NT2/D1 (cell line): ENCODE results near the gene GMPR.

Source experiments
- DNase-seq: peaks from one replicate; pipeline ENCODE4 v3.0.0-alpha.2; 2011; ENCODE audit warnings: low read depth, low spot score
- H3K27me3 ChIP-seq: 2 replicates; pipeline ENCODE4 v1.6.0; 2011; ENCODE audit warnings: mild to moderate bottlenecking; ENCODE audit not compliant: insufficient read length, insufficient read depth
- H3K36me3 ChIP-seq: 2 replicates; pipeline ENCODE4 v1.6.1; 2011; ENCODE audit warnings: mild to moderate bottlenecking, low read length, mixed read lengths; ENCODE audit not compliant: insufficient read depth, insufficient read length
- H3K4me1 ChIP-seq: 2 replicates; pipeline ENCODE4 v1.5.1; 2011; ENCODE audit not compliant: insufficient read depth, insufficient read length
- H3K4me3 ChIP-seq: 2 replicates; pipeline ENCODE4 v1.5.1; 2011; ENCODE audit warnings: low read depth; ENCODE audit not compliant: insufficient read length
- H3K9ac ChIP-seq: 2 replicates; pipeline ENCODE4 v1.6.0; 2011; ENCODE audit warnings: low read depth; ENCODE audit not compliant: insufficient read length
- H3K9me3 ChIP-seq: 2 replicates; pipeline ENCODE4 v1.5.1; 2011; ENCODE audit warnings: mild to moderate bottlenecking, low read length; ENCODE audit not compliant: insufficient read depth
- SUZ12 ChIP-seq: IDR thresholded peaks from 2 replicates; pipeline ENCODE4 v1.6.1; 2011; ENCODE audit not compliant: insufficient read length, insufficient read depth; ENCODE audit errors: extremely low read depth
- YY1 ChIP-seq: IDR thresholded peaks from 2 replicates; pipeline ENCODE4 v1.6.1; 2011; ENCODE audit not compliant: insufficient read length, insufficient read depth
- ZNF274 ChIP-seq: IDR thresholded peaks from 2 replicates; pipeline ENCODE4 v1.6.1; 2011; ENCODE audit warnings: mild to moderate bottlenecking, low read depth, low read length

GMPR gene

GRCh38 chr6:16332175-16332542 lies 93.8 kb downstream of the GMPR start:
- peak; percentile 77 for DNase-seq
- Histone ChIP-seq H3K4me3 (no peak overlapping the region), H3K9me3 (no peaks in the 10 kb centered on the region), H3K4me1 (no peaks in the 10 kb centered on the region), H3K9ac (no peak overlapping the region), H3K27me3 (no peaks in the 10 kb centered on the region), H3K36me3 (no peaks in the 10 kb centered on the region)
- TF ChIP-seq YY1 (no peak), ZNF274 (no peak), SUZ12 (no peak)

GRCh38 chr6:16333580-16333979 lies 95.2 kb downstream of the GMPR start:
- no peaks in the 10 kb centered on the region for H3K36me3 ChIP-seq
- no peaks in the 10 kb centered on the region for H3K4me1 ChIP-seq
- TF ChIP-seq YY1: no peak
- no peak for TF ChIP-seq ZNF274
- TF ChIP-seq SUZ12: no peak
- H3K9ac ChIP-seq: no peak overlapping the region
- H3K4me3 ChIP-seq: no peak overlapping the region
- H3K27me3 ChIP-seq: no peaks in the 10 kb centered on the region
- no peaks in the 10 kb centered on the region for H3K9me3 ChIP-seq
- DNase-seq: no peak

DNA sequence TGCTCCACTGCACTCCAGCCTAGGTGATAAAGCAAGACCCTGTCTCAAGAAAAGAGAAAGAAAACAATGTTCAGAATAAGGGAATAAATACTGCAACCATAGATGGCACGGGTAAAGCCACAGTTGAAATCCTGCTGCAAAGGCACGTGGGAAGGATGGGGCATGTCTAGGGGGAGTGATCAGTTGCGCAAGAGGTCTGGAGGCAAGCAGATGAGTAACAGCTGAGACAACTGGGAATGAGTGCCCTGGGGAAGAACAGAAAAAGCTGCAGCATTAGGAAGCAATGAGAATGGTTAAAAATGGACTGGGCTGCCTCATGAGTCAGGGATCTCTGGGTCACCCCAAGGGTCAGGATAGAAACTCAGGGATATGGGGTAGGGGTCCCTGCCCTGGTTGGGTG lies 96.3 kb downstream of the GMPR start:
- no peaks in the 10 kb centered on the region for H3K36me3 ChIP-seq
- H3K9me3 ChIP-seq: no peaks in the 10 kb centered on the region
- no peak overlapping the region for H3K4me3 ChIP-seq
- no peak for DNase-seq
- no peak overlapping the region for H3K9ac ChIP-seq
- H3K27me3 ChIP-seq: no peaks in the 10 kb centered on the region
- TF ChIP-seq SUZ12 (no peak), ZNF274 (no peak), YY1 (no peak)
- no peaks in the 10 kb centered on the region for H3K4me1 ChIP-seq

DNA sequence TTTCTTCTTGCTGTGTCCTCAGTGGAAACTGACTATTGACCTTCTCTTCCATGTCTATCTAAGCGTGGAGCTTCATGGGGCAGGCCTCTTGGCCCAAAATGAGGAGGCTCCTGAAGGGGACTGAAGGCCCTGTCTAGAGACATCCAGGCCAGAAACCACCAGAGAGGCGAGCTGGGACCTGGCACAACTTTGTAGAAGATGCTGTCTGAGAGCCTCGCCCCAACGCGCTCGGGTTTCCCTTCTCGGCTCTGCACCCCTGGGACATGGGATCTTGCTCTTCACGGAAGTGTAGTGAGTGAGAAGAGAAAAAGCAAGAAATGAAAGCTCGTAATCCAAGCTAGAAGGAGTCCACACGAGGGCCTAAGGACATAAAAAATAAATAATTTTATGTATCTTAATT lies 96.8 kb downstream of the GMPR start:
- no peak for TF ChIP-seq ZNF274
- no peak for TF ChIP-seq YY1
- TF ChIP-seq SUZ12: no peak
- no peak for DNase-seq
- no peaks in the 10 kb centered on the region for H3K27me3 ChIP-seq
- no peaks in the 10 kb centered on the region for H3K4me1 ChIP-seq
- no peak overlapping the region for H3K9ac ChIP-seq
- no peak overlapping the region for H3K4me3 ChIP-seq
- no peaks in the 10 kb centered on the region for H3K9me3 ChIP-seq
- no peaks in the 10 kb centered on the region for H3K36me3 ChIP-seq

GRCh38 chr6:16336056-16336818 lies 97.8 kb downstream of the GMPR start:
- H3K9me3 ChIP-seq: no peaks in the 10 kb centered on the region
- no peak overlapping the region for H3K4me3 ChIP-seq
- TF ChIP-seq YY1 (no peak), SUZ12 (no peak), ZNF274 (no peak)
- no peak for DNase-seq
- no peak overlapping the region for H3K9ac ChIP-seq
- no peaks in the 10 kb centered on the region for H3K27me3 ChIP-seq
- no peaks in the 10 kb centered on the region for H3K4me1 ChIP-seq
- no peaks in the 10 kb centered on the region for H3K36me3 ChIP-seq

GRCh38 chr6:16336911-16337294 lies 98.5 kb downstream of the GMPR start:
- Histone ChIP-seq H3K27me3 (no peaks in the 10 kb centered on the region), H3K4me1 (no peaks in the 10 kb centered on the region), H3K36me3 (no peaks in the 10 kb centered on the region), H3K9me3 (no peaks in the 10 kb centered on the region), H3K4me3 (no peak overlapping the region), H3K9ac (no peak overlapping the region)
- DNase-seq: no peak
- TF ChIP-seq YY1 (no peak), ZNF274 (no peak), SUZ12 (no peak)

DNA sequence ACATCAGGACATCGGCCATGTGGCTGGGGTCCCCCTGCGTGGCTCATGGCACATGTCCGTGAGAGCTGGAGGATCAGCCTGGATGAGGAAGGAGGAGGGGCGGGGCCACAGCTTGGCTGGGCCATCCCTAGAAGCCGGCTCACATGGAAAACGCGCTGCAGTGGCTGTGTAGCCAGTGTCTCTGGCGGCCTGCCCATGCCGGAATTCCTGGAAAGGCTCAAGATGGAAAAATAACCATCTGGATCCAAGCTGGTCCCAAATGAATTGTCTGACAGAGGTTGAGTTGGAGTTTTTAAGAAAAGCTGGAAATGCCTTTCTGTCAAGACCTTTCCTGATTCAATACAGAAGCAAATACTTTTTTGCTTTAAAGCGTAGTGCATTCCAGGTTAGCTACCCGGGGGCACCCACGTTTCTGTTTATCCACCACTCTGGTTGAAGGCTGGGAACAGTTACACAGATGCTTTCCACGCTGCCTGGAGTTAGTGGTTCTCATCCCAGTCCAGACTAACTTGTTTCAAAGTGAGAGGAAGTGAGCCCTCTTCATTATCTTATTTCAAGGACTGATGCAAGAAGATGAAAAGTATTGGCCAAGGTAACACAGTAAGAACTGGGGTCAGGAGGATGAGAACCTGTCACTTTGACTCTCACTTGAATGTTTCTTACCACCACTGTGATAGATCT lies 99.0 kb downstream of the GMPR start:
- no peak for DNase-seq
- no peaks in the 10 kb centered on the region for H3K36me3 ChIP-seq
- no peaks in the 10 kb centered on the region for H3K9me3 ChIP-seq
- H3K4me1 ChIP-seq: no peaks in the 10 kb centered on the region
- TF ChIP-seq SUZ12 (no peak), ZNF274 (no peak)
- H3K27me3 ChIP-seq: no peaks in the 10 kb centered on the region
- no peak overlapping the region for H3K4me3 ChIP-seq
- H3K9ac ChIP-seq: no peak overlapping the region
